K562 (cell line): ENCODE data around the gene VPS35.

Experiments used
- ARHGAP35 ChIP-seq: fragments of 450-650 bp; IDR thresholded peaks from 2 replicates; pipeline ENCODE4 v1.6.1; 2018; ENCODE audit not compliant: partially characterized antibody
- BCLAF1 ChIP-seq, 2 experiments: fragments of 450-650 bp in 1 of 2; IDR thresholded peaks; 2 replicates each; pipeline ENCODE4 v1.6.1; 2011 to 2017; ENCODE audit warnings: low read depth in 2 of 2, antibody characterized with exemption in 1 of 2, borderline replicate concordance in 1 of 2, low read length in 1 of 2, mild to moderate bottlenecking in 1 of 2, mixed read lengths in 1 of 2; ENCODE audit not compliant: control insufficient read depth in 1 of 2
- CTCF ChIP-seq, 3 experiments: IDR thresholded peaks in 2 of 3; conservative IDR thresholded peaks in 1 of 3; 2 replicates each; pipeline ENCODE4 v1.5.1; 2011 to 2012; ENCODE audit warnings: low read length in 3 of 3, mild to moderate bottlenecking in 3 of 3, control low read depth in 2 of 3, improper control_type of control experiment in 1 of 3, inconsistent platforms in 1 of 3, low read depth in 1 of 3, mixed read lengths in 1 of 3, moderate library complexity in 1 of 3; ENCODE audit not compliant: insufficient read depth in 2 of 3
- E2F4 ChIP-seq: sonication (generic); formaldehyde crosslinking; IDR thresholded peaks from 2 replicates; pipeline ENCODE4 v1.8.0; 2022; ENCODE audit warnings: mild to moderate bottlenecking, low read depth, missing genetic modification reagents
- FOSL1 ChIP-seq: fragments of 200-800 bp; sonication (Bioruptor generic); conservative IDR thresholded peaks from 2 replicates; pipeline ENCODE4 v1.6.1; 2016; ENCODE audit warnings: missing genetic modification characterization, missing compliant biosample characterization
- HIVEP1 ChIP-seq: fragments of 250-450 bp; sonication (Bioruptor Pico); IDR thresholded peaks from 2 replicates; pipeline ENCODE4 v1.4.0; 2020; ENCODE audit warnings: mild to moderate bottlenecking
- POLR2A ChIP-seq: fragments of 450-650 bp; conservative IDR thresholded peaks from 2 replicates; pipeline ENCODE4 v1.6.1; 2016
- USF2 ChIP-seq: sonication (generic); formaldehyde crosslinking; IDR thresholded peaks from 2 replicates; pipeline ENCODE4 v1.5.0; 2020; ENCODE audit warnings: missing genetic modification reagents
- ZBTB26 ChIP-seq: fragments of 450-650 bp; formaldehyde crosslinking; IDR thresholded peaks from 2 replicates; pipeline ENCODE4 v1.4.0; 2022; ENCODE audit warnings: missing genetic modification characterization
- ZNF143 ChIP-seq: sonication (generic); formaldehyde crosslinking; IDR thresholded peaks from 2 replicates; pipeline ENCODE4 v1.9.0; 2022; ENCODE audit warnings: mild to moderate bottlenecking, missing genetic modification reagents
- ZNF407 ChIP-seq: fragments of 450-650 bp; IDR thresholded peaks from 2 replicates; pipeline ENCODE4 v1.6.1; 2016; ENCODE audit warnings: low read depth

- TF ChIP-seq ZNF407 (no peak), USF2 (CRISPR knock-in tag) (peak; percentile 97), ZBTB26 (CRISPR knock-in tag) (no peak), ZNF143 (no peak; the same call in 1 of the 2 replicates), POLR2A (peak; percentile 65), BCLAF1 (IDR thresholded peaks at IDR 0.05; ENCODE audit: borderline replicate concordance in 1 of 2, control insufficient read depth in 1 of 2, low read depth in 2 of 2, low read length in 1 of 2) (no peak), E2F4 (CRISPR knock-in tag) (no peak), FOSL1 (tag) (no peak), HIVEP1 (CRISPR knock-in tag) (no peak), ARHGAP35 (no peak), CTCF (IDR thresholded peaks at IDR 0.05 in 2 of 3, conservative IDR thresholded peaks at IDR 0.05 in 1 of 3; ENCODE audit: insufficient read depth in 2 of 3, low read depth in 1 of 3, low read length in 3 of 3) (peak; percentile 51 to 57 (median 55); a peak in 3 of 6 replicates)
Observed at GRCh38 chr16:46688654-46689364, at the start of gene VPS35.
